ENCODE measurements around the gene BMPER.

DNA sequence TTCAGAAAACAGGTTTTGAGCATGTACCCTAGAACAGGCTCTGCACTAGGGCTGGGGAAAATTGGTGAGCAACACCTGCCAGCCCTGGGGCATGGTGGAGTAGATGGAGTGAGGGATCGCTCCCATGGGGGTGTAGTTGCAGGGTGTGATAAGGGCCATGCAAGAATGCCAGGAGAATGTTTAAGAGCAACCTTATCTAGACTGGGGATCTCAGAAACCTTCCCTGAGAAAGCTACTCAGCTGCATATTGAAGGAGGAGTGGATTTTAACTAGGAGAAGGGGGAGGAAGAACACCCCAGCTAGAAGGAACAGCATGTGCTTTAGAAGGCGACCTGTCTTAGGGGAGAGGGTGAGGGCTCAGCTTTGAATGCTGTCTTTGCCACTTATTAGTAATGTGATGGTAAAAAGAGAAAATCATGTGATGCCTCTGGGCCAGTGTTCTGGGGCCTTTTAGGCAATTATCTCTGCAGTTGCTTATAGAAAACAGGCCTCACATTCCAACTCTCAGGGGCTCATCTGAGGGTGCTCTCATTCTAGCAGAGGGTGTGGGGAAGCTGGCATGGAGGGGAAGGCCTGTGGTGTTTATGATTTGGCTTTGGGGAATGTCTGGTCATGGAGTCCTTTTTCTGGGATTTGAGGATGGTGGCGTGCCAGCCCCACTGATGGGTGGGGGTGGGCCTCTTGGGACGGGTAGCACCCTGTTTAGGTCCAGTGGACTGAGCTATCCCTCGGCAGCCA lies 225.4 kb downstream of the BMPER start:
- TF ChIP-seq, protein P1, sequence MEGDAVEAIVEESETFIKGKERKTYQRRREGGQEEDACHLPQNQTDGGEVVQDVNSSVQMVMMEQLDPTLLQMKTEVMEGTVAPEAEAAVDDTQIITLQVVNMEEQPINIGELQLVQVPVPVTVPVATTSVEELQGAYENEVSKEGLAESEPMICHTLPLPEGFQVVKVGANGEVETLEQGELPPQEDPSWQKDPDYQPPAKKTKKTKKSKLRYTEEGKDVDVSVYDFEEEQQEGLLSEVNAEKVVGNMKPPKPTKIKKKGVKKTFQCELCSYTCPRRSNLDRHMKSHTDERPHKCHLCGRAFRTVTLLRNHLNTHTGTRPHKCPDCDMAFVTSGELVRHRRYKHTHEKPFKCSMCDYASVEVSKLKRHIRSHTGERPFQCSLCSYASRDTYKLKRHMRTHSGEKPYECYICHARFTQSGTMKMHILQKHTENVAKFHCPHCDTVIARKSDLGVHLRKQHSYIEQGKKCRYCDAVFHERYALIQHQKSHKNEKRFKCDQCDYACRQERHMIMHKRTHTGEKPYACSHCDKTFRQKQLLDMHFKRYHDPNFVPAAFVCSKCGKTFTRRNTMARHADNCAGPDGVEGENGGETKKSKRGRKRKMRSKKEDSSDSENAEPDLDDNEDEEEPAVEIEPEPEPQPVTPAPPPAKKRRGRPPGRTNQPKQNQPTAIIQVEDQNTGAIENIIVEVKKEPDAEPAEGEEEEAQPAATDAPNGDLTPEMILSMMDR (IDR thresholded peaks at IDR 0.05), result no peak
- no peak for TF ChIP-seq POLR2A (IDR thresholded peaks at IDR 0.05)

Measured in lower leg skin (tissue), 3 donors.